HG03558 (cell line): ENCODE data around the gene C20orf144.
"Not testable (repeated sequence)": the region's sequence is repeated elsewhere in the genome, so short reads cannot be mapped to it uniquely, and the experiment has no call there.

ENCODE experiments used
- ATAC-seq: cut with Tn5 transposase; IDR thresholded peaks from one replicate; pipeline ENCODE4 v1.9.1; 2021; ENCODE audit warnings: moderate number of reproducible peaks; ENCODE audit not compliant: unreplicated experiment; ENCODE audit errors: extremely low read depth

The C20orf144 gene

GRCh38 chr20:33689493-33689892 is 27.4 kb downstream of the C20orf144 start:
- ATAC-seq = no peak

GRCh38 chr20:33689973-33690372 is 27.8 kb downstream of the C20orf144 start:
- ATAC-seq = no peak

- no peak for ATAC-seq
Observed at GRCh38 chr20:33693289-33693688, 31.2 kb downstream of the C20orf144 start.

DNA sequence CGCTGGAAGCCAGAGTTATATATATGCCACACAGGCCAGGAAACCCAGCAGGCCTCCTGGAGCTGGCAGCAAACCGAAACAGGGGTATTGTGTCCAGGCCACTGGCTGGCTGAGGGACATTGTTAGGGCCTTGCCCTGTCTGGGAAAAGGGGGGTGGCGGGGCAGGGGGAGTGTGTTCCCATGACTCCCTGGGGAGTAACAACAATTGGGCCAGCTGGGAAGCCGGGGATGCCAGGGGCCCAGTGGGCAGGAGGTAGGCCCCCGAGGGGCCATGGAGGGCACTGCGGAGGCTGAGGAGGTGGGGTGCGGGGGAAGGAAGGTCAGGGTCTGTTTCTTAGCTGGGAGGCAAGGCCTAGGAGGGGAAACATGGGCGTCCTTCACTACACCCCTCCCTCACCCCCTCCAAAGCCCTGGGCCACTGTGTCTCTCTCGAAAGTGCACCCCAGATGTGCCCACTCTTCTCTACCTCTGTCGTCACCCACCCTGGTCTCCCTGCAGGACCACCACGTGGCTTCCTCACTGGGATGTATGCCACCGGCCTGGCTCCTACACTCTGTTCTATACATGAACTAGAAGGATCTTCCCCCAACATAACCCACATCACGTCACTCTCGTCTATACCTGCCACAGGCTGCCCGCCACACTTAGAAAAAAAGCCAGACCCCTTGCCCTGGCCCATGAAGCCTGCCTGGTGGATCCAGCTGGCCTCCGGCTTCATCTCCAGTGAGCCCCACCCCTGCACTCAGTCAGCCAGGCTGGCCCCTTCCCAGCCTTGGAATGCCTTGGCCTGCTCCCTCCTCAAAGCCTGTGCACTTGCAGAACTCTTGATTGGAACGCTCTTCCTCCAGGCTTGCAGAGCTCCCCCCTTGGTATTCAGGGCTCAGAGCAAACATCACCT is 31.9 kb downstream of the C20orf144 start:
- ATAC-seq = no peak

DNA sequence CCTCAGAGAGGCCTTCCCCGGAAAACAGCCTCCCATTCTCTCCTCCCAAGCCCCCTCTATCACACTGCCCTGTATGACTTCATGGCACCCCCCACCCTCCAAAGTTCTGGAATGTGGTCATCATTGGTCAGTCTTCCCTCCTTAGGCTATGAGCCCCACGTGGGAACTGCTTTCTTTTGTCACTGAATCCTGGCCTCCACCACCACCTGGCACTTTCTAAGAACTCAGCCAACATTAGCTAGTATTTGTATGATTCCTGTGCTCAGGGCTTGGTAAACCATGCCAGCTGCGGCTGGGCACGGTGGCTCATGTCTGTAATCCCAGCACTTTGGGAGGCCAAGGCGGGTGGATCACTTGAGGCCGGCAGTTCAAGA is 32.5 kb downstream of the C20orf144 start:
- no peak for ATAC-seq

DNA sequence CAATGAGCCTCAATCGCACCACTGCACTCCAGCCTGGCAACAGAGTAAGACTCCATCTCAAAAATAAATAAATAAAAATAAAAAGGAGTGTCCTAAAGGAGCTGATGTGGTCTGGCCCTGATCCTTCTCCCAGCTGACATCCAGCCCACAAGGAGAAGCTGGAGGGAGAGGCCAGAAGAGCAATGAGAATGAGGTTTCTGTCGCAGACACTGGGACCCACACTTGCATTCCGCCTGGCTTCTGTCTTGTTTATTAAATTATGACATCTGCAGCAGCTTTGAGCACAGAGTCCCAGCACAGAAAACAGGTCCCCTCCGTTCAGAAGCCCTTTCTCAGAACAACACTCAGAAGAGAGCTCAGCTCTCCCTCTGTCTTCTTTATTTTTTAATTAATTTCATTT is 34.3 kb downstream of the C20orf144 start:
- no peak for ATAC-seq

GRCh38 chr20:33697129-33697528 is 35.0 kb downstream of the C20orf144 start:
- no peak for ATAC-seq

- ATAC-seq = not testable (repeated sequence)
Observed at GRCh38 chr20:33698966-33699365, 36.8 kb downstream of the C20orf144 start.

DNA sequence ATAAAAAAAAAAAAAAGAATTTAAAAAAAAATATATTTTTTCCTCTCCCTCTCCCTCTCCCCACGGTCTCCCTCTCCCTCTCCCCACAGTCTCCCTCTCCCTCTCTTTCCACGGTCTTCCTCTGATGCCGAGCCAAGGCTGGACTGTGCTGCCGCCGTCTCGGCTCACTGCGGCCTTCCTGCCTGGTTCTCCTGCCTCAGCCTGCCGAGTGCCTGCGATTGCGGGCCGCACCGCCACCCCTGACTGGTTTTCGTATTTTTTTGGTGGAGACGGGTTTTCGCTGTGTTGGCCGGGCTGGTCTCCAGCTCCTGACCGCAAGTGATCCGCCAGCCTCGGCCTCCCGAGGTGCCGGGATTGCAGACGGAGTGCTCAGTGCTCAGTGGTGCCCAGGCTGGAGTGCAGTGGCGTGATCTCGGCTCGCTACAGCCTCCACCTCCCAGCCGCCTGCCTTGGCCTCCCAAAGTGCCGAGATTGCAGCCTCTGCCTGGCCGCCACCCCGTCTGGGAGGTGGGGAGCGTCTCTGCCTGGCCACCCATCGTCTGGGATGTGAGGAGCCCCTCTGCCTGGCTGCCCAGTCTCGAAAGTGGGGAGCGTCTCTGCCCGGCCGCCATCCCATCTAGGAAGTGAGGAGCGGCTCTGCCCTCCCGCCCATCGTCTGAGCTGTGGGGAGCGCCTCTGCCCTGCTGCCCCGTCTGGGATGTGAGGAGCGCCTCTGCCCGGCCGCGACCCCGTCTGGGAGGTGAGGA is 38.7 kb downstream of the C20orf144 start:
- ATAC-seq = not testable (repeated sequence)

DNA sequence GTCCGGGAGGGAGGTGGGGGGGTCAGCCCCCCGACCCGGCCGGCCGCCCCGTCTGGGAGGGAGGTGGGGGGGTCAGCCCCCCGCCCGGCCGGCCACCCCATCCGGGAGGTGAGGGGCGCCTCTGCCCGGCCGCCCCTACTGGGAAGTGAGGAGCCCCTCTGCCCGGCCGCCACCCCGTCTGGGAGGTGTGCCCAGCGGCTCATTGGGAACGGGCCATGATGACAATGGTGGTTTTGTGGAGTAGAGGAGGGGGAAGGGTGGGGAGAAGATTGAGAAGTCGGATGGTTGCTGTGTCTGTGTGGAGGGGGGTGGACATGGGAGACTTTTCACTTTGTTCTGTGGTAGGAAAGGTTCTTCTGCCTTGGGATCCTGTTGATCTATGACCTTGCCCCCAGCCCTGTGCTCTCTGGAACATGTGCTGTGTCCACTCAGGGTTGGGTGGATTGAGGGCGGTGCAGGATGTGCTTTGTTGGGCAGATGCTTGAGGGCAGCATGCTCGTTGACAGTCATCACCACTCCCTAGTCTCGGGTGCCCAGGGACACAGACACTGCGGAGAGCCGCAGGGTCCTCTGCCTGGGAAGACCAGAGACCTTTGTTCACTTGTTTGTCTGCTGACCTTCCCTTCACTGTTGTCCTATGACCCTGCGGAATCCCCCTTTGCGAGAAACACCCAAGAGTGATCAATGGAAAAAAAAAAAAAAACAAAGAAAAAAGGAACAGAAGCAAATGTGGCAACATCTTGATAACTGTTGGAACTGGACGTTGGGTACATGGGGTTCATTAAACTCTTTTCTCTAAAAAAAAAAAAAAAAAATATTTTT is 39.7 kb downstream of the C20orf144 start:
- no peak for ATAC-seq

DNA sequence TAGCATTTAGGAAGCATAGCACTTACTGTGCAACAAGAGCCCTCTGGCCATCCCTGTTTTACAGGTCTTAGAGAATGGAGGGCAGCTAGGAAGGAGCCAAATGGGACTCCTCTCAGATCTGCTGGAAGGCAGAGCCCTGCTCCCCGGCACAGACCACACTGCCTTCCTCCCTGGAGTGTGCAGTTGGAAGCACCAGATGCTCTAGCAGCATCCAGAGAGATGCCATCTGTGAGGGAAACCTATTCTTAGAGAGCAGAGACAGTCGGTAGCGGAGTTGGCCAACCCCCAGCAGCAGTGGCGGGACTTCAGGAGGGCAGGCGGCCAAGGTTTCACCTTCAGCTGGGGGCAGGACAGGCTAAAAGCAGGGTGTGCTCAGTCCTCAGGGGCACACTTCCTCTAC is 40.7 kb downstream of the C20orf144 start:
- no peak for ATAC-seq

DNA sequence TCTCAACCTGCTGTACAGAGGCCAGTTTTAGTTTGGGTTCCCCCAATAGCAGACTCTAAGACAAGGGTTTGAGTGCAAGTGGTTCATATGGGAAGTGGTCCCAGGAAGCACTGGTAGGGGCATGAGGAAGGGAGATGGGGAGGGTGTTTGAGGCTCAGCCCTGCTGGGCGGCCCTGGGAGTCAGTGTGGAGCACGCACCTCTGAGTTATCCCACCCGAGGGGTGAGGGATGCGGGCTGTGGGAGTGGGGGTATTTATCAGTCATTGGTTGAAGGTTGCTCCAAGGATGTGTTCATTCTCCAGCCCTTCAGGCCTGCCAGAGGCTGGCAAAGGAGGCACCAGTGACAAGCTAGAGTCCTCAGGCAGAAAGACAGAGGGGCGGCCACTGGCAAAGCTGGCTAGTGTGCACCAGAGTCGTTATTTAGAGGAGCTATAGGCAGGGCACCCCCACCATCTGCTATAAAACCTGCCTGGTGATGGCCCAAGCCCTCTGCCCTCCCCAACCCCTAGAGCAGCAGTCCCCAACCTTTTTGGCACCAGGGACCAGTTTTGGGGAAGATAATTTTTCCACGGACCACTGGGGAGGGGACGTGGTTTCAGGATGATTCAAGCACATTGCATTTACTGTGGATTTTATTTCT is 41.5 kb downstream of the C20orf144 start:
- no peak for ATAC-seq

DNA sequence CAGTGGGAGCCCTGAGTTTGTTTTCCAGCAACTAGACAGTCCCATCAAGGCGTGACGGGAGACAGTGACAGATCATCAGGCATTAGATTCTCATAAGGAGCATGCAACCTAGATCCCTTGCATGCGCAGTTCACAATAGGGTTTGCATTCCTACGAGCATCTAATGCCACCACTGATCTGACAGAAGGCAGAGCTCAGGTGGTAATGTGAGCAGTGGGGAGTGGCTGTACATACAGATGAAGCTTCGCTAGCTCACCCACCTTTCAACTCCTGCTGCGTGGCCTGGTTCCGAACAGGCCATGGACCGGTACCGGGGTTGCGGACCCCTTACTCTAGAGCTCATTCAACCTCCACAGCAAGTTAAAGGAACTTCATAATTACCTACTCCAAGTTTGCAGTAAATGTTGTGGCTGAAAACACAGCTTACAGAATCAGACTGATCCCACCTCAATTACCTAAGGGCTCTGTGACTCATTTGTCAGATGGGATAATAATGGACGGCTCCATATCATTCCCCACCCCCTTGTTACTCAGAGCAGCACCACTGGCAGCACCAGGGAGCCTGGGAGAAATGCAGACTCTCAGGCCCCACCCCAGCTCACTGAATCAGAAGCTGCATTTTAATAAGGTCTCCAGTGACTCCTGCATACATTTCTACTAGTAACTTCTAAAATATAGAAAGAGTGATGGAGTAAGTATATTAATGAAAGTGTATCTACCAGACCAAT is 42.2 kb downstream of the C20orf144 start:
- no peak for ATAC-seq

GRCh38 chr20:33707668-33708067 is 45.5 kb downstream of the C20orf144 start:
- ATAC-seq = no peak

DNA sequence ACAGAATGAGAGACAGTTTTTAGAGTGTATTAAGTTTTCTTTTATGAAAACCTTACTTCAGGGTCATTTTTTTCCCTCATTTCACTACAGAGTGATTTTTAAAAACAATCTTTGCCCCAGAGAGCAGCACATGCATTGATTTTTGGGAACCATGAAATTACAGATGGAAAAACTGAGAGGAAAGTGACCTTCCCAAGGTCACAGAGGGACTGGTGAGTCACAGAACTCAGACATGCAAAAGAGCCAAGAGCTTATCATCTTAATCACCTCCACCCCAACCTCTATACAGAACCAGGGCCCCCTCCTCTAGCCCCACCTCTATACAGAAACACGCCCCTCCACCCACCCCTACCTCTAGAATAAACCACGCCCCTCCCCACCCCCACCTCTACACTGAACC is 47.3 kb downstream of the C20orf144 start:
- ATAC-seq = no peak

DNA sequence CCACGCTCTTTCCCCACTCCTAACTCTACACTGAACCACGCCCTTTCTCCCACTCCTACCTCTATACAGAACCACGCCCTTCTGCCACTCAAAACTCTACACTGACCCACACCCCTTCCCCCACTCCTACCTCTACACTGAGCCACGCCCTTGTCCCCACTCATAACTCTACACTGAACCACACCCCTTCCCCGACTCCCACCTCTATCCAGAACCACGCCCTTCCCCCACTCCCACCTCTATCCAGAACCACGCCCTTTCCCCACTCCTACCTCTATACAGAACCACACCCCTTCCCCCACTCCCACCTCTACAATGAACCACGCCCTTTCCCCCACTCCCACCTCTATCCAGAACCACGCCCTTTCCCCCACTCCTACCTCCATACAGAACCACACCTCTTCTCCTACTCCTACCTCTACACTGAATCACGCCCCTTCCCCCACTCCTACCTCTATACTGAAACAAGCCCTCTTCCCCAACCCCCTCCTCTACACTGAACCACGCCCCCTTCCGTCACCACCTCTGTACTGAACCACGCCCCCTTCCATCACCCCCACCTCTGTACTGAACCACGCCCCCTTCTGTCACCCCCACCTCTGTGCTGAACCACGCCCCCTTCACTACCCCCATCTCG is 47.9 kb downstream of the C20orf144 start:
- no peak for ATAC-seq

DNA sequence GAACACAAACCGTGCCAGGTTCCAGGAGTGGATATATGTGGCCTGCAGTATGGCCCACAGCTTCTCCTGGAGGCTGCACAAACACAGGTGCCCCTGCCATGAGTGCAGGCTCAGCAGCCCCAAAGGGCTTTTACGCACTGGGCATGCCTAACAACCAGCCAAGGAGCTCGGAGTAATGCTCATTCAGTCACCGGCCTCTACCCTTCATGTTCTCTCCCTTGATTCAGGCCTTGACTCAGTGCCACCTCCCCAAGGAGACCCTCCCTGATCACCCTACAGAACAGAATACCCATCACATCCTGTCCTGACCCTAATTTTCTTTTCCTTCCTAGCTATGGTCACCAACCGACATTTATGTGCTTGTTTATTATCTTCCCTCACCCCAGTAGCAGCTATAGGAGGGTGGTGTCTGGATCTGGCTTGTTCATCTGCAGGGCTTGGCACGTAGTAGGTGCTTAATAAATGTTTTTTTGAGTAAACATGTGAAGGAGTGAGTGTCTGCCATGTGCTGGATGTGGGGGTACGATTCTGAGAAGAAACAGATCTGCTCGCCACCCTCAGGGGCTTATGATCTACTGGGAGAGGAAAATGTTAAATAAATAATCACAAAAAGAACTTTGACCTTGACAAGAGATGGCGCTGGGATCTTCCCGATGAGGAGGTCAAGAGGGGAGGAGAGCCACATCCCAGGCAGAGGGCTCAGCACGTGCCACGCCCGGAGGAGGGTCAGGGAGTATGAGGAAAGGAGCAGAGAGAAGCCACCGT is 48.7 kb downstream of the C20orf144 start:
- ATAC-seq = no peak

DNA sequence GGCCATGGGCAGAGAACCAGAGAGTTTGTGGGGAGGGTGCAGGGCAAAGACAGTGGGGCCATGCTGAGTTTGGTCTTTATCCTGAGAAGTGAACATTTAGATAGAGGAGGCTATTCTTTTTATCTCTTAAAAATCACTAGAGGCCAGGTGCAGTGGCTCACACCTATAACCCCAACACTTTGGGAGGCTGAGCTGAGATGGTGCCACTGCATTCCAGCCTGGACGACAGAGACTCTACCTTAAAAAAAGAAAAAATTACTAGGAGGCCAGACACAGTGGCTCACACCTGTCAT is 49.3 kb downstream of the C20orf144 start:
- no peak for ATAC-seq
